Gastrocnemius medialis (tissue), 4 donors: ENCODE data around the gene FBXO33. TPM values are rescaled to one million over a fixed set of nuclear protein-coding genes. Genes with fewer than 3 reads are reported as not detected.

Experiments used
- ATAC-seq, 2 donors: fragments of 150-250 bp; one replicate each; pipeline ENCODE4 v1.9.1; 2016
- DNase-seq, 2 donors: peaks; one replicate each; pipeline ENCODE4 v3.0.0-alpha.2; 2019
- H3K27ac ChIP-seq, 4 donors: fragments of 200-600 bp; sonication (generic); 1 replicate in 1 of 4; 2 replicates in 3 of 4; pipeline ENCODE4 v1.5.1; 2016 to 2018; ENCODE audit warnings: mild to moderate bottlenecking in 2 of 4, moderate library complexity in 1 of 4
- H3K27me3 ChIP-seq, 3 donors: fragments of 200-600 bp; sonication (generic) in 2 of 3; 1 replicate in 1 of 3; 2 replicates in 2 of 3; pipeline versions ENCODE4 v1.5.1 to v1.6.0; 2016 to 2019; ENCODE audit warnings: mild to moderate bottlenecking in 1 of 3, moderate library complexity in 1 of 3
- H3K36me3 ChIP-seq, 2 donors: fragments of 200-600 bp; sonication (generic) in 1 of 2; one replicate each; pipeline ENCODE4 v1.5.1; 2017 to 2018
- H3K4me1 ChIP-seq, 2 donors: fragments of 200-600 bp; sonication (generic) in 1 of 2; one replicate each; pipeline ENCODE4 v1.5.1; 2016 to 2017; ENCODE audit warnings: mild to moderate bottlenecking in 2 of 2
- H3K4me3 ChIP-seq, 4 donors: fragments of 200-600 bp; sonication (generic) in 3 of 4; 1 replicate in 1 of 4; 2 replicates in 3 of 4; pipeline ENCODE4 v1.5.1; 2016 to 2019; ENCODE audit warnings: mild to moderate bottlenecking in 2 of 4
- H3K9me3 ChIP-seq, 3 donors: fragments of 200-600 bp; sonication (generic) in 2 of 3; 1 replicate in 1 of 3; 2 replicates in 2 of 3; pipeline ENCODE4 v1.5.1; 2016 to 2019
- CTCF ChIP-seq, 5 experiments: fragments of 450-650 bp in 3 of 5; fragments of 200-600 bp in 2 of 5; sonication (generic) in 2 of 5; IDR thresholded peaks in 4 of 5; conservative IDR thresholded peaks in 1 of 5; 1 replicate in 4 of 5; 2 replicates in 1 of 5; pipeline ENCODE4 v1.5.1; 2016 to 2019; ENCODE audit warnings: antibody characterized with exemption in 5 of 5, mild to moderate bottlenecking in 3 of 5, moderate library complexity in 3 of 5
- POLR2A ChIP-seq, 2 donors: fragments of 450-650 bp; IDR thresholded peaks; one replicate each; pipeline ENCODE4 v1.6.1; 2017; ENCODE audit warnings: antibody characterized with exemption in 2 of 2, mild to moderate bottlenecking in 2 of 2, moderate library complexity in 2 of 2
- in situ Hi-C, 4 donors: fragments of 200-750 bp; cut with MboI; loops; one replicate each; pipeline versions ENCODE4 v1.15.0 to v1.8.0; 2017; ENCODE audit warnings: low sequenced_read_pairs in 4 of 4
- intact Hi-C: fragments of 100-400 bp; cut with DNase I; formaldehyde crosslinking; loops from one replicate; pipeline ENCODE4 v1.15.1; 2023; ENCODE audit warnings: low total_unique reads
- total RNA-seq, 4 donors: library from RNA; depleted of rRNA; stranded (reverse); fragments of >200 nt; gene quantifications; one replicate each; pipeline versions ENCODE4 v1.1.0 to v1.2.3, GENCODE V29; 2016

The FBXO33 gene
- total RNA-seq, 4 donors from 2014 or later: 5.3 to 8.0 (median 5.9) TPM

- TF ChIP-seq POLR2A (IDR thresholded peaks at IDR 0.05) (no peak), CTCF (IDR thresholded peaks at IDR 0.05 in 4 of 5, conservative IDR thresholded peaks at IDR 0.05 in 1 of 5) (no peak)
- Histone ChIP-seq H3K9me3 (no peaks in the 10 kb centered on the region), H3K27ac (peak overlapping the region in 1 of 4 donors; percentile 3), H3K4me1 (no peaks in the 10 kb centered on the region), H3K36me3 (peaks cover 0 to 10% of the 10 kb centered on the region in 2 donors), H3K27me3 (no peaks in the 10 kb centered on the region), H3K4me3 (no peak overlapping the region)
- in situ Hi-C loops: no loop called here
- intact Hi-C loops: no loop called here
- DNase-seq: no peak
- ATAC-seq: no peak
These were observed 80.5 kb downstream of the FBXO33 start for GRCh38 chr14:39351708-39352107.

GRCh38 chr14:39350866-39351265 is 81.4 kb downstream of the FBXO33 start:
- H3K9me3 ChIP-seq: no peaks in the 10 kb centered on the region
- peaks cover 0 to 16% of the 10 kb centered on the region in 2 donors for H3K36me3 ChIP-seq
- H3K4me3 ChIP-seq: no peak overlapping the region
- TF ChIP-seq CTCF (IDR thresholded peaks at IDR 0.05 in 4 of 5, conservative IDR thresholded peaks at IDR 0.05 in 1 of 5) (no peak), POLR2A (IDR thresholded peaks at IDR 0.05) (no peak)
- DNase-seq (no peak), ATAC-seq (no peak)
- intact Hi-C loops (no loop called here), in situ Hi-C loops (no loop called here)
- no peaks in the 10 kb centered on the region for H3K27me3 ChIP-seq
- no peaks in the 10 kb centered on the region for H3K4me1 ChIP-seq
- H3K27ac ChIP-seq: no peak overlapping the region

Other genes starting within 250 kb of the FBXO33 start
- gene MIA2, start 198.5 kb downstream of the FBXO33 start, total RNA-seq: 10 to 100 TPM; 13.6 to 30.9 (median 20.7) TPM